ENCODE data around the gene CYTH1. TPM values are rescaled to one million over a fixed set of nuclear protein-coding genes. Genes with fewer than 3 reads are reported as not detected.

CYTH1 gene
- total RNA-seq: 103 TPM
- long read RNA-seq, full-length matches to known transcripts: 65 of 94 reads
- long read RNA-seq, partial matches to known transcripts: 16 of 94 reads
- long read RNA-seq, other reads (novel, unspliced or antisense): 13 of 94 reads

GRCh38 chr17:78781893-78782304 is at the start of gene CYTH1:
Gene CYTH1, minus strand, starts transcription at chr17:78782273. Its CDS starts 50 bp downstream, at chr17:78782223.
- H3K27ac ChIP-seq: peak within 1 kb of the TSS; percentile 93
- intact Hi-C loops (cut with DNase I): no loop called here
- TF ChIP-seq CTCF (IDR thresholded peaks at IDR 0.05): no peak
- ATAC-seq (no peak), DNase-seq (no peak)
- H3K27me3 ChIP-seq: no peaks in the 10 kb centered on the region
- no peaks in the 10 kb centered on the region for H3K36me3 ChIP-seq
- H3K4me1 ChIP-seq: peaks cover 24% of the 10 kb centered on the region
- H3K4me3 ChIP-seq: peak within 1 kb of the TSS; percentile 83
- no peaks in the 10 kb centered on the region for H3K9me3 ChIP-seq

- H3K9me3 ChIP-seq: no peaks in the 10 kb centered on the region
- intact Hi-C loops (cut with DNase I): no loop called here
- no peaks in the 10 kb centered on the region for H3K4me1 ChIP-seq
- no peaks in the 10 kb centered on the region for H3K27me3 ChIP-seq
- DNase-seq (no peak), ATAC-seq (no peak)
- H3K27ac ChIP-seq: no peak overlapping the region
- no peak for TF ChIP-seq CTCF (IDR thresholded peaks at IDR 0.05)
- peaks cover 100% of the 10 kb centered on the region for H3K36me3 ChIP-seq
- no peak overlapping the region for H3K4me3 ChIP-seq
These were observed 47.4 kb upstream of the CYTH1 start for GRCh38 chr17:78829477-78829876.

- H3K4me3 ChIP-seq: no peak overlapping the region
- no peaks in the 10 kb centered on the region for H3K4me1 ChIP-seq
- peaks cover 100% of the 10 kb centered on the region for H3K36me3 ChIP-seq
- no peaks in the 10 kb centered on the region for H3K27me3 ChIP-seq
- H3K9me3 ChIP-seq: no peaks in the 10 kb centered on the region
- DNase-seq (no peak), ATAC-seq (no peak)
- no peak overlapping the region for H3K27ac ChIP-seq
- no peak for TF ChIP-seq CTCF (IDR thresholded peaks at IDR 0.05)
- intact Hi-C loops (cut with DNase I): no loop called here
These were observed 46.6 kb upstream of the CYTH1 start for GRCh38 chr17:78828470-78829185.

- Histone ChIP-seq H3K36me3 (peaks cover 100% of the 10 kb centered on the region), H3K9me3 (no peaks in the 10 kb centered on the region), H3K4me3 (no peak overlapping the region), H3K27me3 (no peaks in the 10 kb centered on the region), H3K27ac (no peak overlapping the region), H3K4me1 (no peaks in the 10 kb centered on the region)
- ATAC-seq (peak; percentile 81), DNase-seq (peak; percentile 74)
- no peak for TF ChIP-seq CTCF (IDR thresholded peaks at IDR 0.05)
- intact Hi-C loops (cut with DNase I): no loop called here
These were observed 44.9 kb upstream of the CYTH1 start for GRCh38 chr17:78826836-78827509.

GRCh38 chr17:78826421-78826820 is 44.3 kb upstream of the CYTH1 start:
- Histone ChIP-seq H3K36me3 (peaks cover 100% of the 10 kb centered on the region), H3K9me3 (no peaks in the 10 kb centered on the region), H3K27me3 (no peaks in the 10 kb centered on the region), H3K4me3 (no peak overlapping the region), H3K4me1 (no peaks in the 10 kb centered on the region), H3K27ac (no peak overlapping the region)
- intact Hi-C loops (cut with DNase I): no loop called here
- ATAC-seq (peak; percentile 47), DNase-seq (no peak)
- TF ChIP-seq CTCF (IDR thresholded peaks at IDR 0.05): no peak
